Activated CD4-positive, alpha-beta T cell treated with anti-CD3 and anti-CD28 coated beads, Interleukin-2, amount 10 ng/mL, durations not matched to agents 24 days and 14 days (primary cell): ENCODE measurements around the gene MMP14. TPM values are rescaled to one million over a fixed set of nuclear protein-coding genes. Genes with fewer than 3 reads are reported as not detected.
"Not testable (repeated sequence)": the region's sequence is repeated elsewhere in the genome, so short reads cannot be mapped to it uniquely, and the experiment has no call there.

Experiments
- DNase-seq: peaks from one replicate; pipeline ENCODE4 v3.0.0; 2022
- H3K27ac Mint-ChIP-seq: one replicate; pipeline ENCODE4 v1.8.0; 2022; ENCODE audit warnings: mild to moderate bottlenecking, mixed read lengths
- H3K27me3 Mint-ChIP-seq: one replicate; pipeline ENCODE4 v1.8.0; 2022; ENCODE audit warnings: mixed read lengths
- H3K36me3 Mint-ChIP-seq: one replicate; pipeline ENCODE4 v1.8.0; 2022; ENCODE audit warnings: low read depth, mild to moderate bottlenecking, mixed read lengths
- H3K4me1 Mint-ChIP-seq: one replicate; pipeline ENCODE4 v1.8.0; 2021; ENCODE audit warnings: mixed read lengths
- H3K4me3 Mint-ChIP-seq: one replicate; pipeline ENCODE4 v1.8.0; 2022; ENCODE audit warnings: mild to moderate bottlenecking, moderate library complexity, mixed read lengths
- H3K9me3 Mint-ChIP-seq: one replicate; pipeline ENCODE4 v1.8.0; 2021; ENCODE audit warnings: mixed read lengths
- intact Hi-C: fragments of 100-400 bp; cut with micrococcal nuclease; formaldehyde crosslinking; loops from one replicate; pipeline ENCODE4 v1.15.1; 2023
- total RNA-seq: library from RNA; stranded (reverse); gene quantifications from 2 replicates; pipeline ENCODE4 v1.2.3, GENCODE V29; 2022

MMP14 gene
- total RNA-seq, 1 donor from 2014 or later: 3.2 TPM

DNA sequence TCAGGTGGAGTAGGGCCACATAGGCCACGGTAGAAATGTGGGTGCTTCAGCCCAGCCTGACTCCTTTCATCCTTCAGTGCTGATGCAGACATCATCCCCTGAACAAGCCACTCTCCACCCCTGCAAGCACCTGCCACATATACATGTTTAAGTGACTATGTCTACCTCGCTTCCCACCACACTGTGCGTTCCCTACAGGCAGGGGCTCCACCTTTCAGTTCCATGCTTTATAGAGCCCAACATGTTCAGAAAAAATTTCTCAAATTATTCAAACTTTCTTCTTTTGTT, 32.8 kb upstream of the MMP14 start:
- no peaks in the 10 kb centered on the region for H3K9me3 Mint-ChIP-seq
- no peak for DNase-seq
- H3K36me3 Mint-ChIP-seq: no peaks in the 10 kb centered on the region
- intact Hi-C loops: no loop called here
- peaks cover 27% of the 10 kb centered on the region for H3K27me3 Mint-ChIP-seq
- H3K4me3 Mint-ChIP-seq: no peak overlapping the region
- no peak overlapping the region for H3K27ac Mint-ChIP-seq
- no peaks in the 10 kb centered on the region for H3K4me1 Mint-ChIP-seq

DNA sequence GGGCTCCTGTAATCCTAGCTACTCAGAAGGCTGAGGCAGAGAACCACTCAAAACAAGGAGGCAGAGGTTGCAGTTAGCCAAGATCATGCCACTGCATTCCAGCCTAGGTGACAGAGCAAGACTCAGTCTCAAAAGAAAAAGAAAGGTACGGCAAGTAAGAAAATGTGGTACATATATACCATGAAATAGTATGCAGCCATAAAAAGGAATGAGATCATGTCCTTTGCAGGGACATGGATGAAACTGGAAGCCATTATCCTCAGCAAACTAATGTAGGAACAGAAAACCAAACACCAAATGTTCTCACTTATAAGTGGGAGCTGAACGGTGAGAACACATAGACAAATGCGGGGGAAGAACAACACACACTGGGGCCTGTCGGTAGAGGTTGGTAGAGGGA, 31.1 kb upstream of the MMP14 start:
- H3K27me3 Mint-ChIP-seq: peaks cover 18% of the 10 kb centered on the region
- not testable (repeated sequence) for H3K4me3 Mint-ChIP-seq, H3K36me3 Mint-ChIP-seq

DNA sequence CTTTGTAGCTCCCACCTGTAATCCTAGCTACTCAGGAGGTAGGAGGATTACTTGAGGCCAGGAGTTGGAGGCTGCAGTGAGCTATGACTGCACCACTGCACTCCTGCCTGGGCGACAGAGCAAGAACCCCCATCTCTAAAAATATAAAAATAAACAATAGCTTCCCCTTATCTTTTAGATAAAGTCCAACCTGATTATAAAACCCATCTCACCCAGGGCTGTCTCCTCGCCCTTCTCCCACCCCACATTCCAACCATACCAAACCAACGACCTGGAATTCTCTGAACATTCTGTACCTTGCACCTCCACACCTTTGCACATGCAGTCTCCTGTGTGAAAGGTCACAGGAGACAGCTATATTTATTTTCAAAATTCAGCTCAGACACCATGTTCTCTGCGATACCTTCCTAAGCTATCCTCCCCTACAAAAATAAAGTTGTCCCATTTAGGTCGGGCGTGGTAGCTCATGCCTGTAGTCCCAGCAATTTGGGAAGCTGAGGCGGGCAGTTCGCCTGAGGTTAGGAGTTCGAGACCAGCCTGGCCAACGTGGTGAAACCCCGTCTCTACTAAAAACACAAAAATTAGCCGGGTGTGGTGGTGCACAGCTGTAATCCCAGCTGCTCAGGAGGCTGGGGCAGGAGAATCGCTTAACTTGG, 28.8 kb upstream of the MMP14 start:
- intact Hi-C loops: no loop called here
- no peak for DNase-seq
- H3K36me3 Mint-ChIP-seq: no peaks in the 10 kb centered on the region
- H3K27me3 Mint-ChIP-seq: peaks cover 15% of the 10 kb centered on the region
- no peak overlapping the region for H3K4me3 Mint-ChIP-seq
- no peak overlapping the region for H3K27ac Mint-ChIP-seq
- H3K4me1 Mint-ChIP-seq: peaks cover 3% of the 10 kb centered on the region
- H3K9me3 Mint-ChIP-seq: no peaks in the 10 kb centered on the region

More for the DNA sequence above, 31.1 kb upstream of the MMP14 start:
- DNase-seq, intact Hi-C loops, H3K9me3 Mint-ChIP-seq, H3K4me1 Mint-ChIP-seq, H3K27ac Mint-ChIP-seq: not testable (repeated sequence)

DNA sequence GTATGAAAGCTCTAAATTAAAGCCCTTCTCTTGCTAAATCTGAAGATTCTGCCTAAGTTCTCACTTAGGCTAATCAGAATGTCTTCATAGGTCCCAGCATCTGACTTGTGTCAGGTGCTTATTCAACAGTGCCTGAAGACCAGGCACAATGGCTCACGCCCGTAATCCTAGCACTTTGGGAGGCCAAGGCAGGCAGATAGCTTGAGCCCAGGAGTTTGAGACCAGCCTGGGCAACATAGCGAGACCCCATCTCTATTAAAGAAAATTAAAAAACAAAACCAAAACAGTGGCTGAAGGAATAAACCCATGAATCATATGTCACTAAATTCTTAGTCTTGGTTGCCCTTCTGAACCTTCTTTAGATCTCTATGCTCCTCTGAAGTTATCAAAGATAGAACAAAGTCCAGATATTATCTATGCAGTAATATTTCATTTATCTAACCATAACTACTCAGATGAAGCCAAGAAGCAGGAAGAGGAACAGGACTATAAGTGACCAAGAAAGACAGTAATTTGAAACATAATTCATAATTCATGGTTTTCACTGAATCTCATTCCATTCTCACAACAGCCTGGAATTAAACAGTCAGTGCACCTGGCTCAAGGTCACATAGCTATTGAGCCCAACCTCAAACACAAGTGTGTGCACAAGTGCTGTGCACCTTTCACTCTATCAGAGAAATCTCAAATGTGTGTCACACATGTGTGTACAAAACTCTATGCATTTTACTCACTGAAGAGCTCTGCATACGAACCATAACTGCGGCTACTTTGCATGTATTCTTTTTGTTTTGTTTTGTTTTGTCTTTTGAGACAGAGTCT, 27.8 kb upstream of the MMP14 start:
- intact Hi-C loops: no loop called here

DNA sequence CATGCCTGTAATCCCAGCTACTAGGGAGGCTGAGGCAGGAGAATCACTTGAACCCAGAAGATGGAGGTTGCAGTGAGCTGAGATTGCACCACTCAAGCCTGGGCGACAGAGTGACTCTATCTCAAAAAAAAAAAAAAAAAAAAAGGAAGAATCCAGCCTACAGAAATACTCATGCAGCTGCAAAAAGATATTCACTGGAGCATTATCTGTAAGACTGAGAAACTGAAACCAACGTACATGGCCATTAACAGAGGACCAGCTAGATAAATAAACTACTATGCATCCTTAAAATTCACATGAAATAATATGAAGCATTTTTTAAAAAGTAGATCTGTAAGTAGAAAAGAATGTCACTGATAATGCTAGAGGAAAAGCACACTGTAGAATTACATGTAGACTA, 24.7 kb upstream of the MMP14 start:
- Mint-ChIP-seq H3K36me3 (no peaks in the 10 kb centered on the region), H3K27ac (no peak overlapping the region), H3K9me3 (no peaks in the 10 kb centered on the region), H3K4me1 (peaks cover 11% of the 10 kb centered on the region), H3K4me3 (no peak overlapping the region), H3K27me3 (peaks cover 1% of the 10 kb centered on the region)
- intact Hi-C loops: no loop called here
- no peak for DNase-seq

More for the DNA sequence above, 27.8 kb upstream of the MMP14 start:
- H3K27me3 Mint-ChIP-seq: peaks cover 8% of the 10 kb centered on the region
- H3K36me3 Mint-ChIP-seq: no peaks in the 10 kb centered on the region
- H3K4me3 Mint-ChIP-seq: no peak overlapping the region
- no peaks in the 10 kb centered on the region for H3K9me3 Mint-ChIP-seq
- H3K4me1 Mint-ChIP-seq: peaks cover 3% of the 10 kb centered on the region
- no peak for DNase-seq
- no peak overlapping the region for H3K27ac Mint-ChIP-seq

DNA sequence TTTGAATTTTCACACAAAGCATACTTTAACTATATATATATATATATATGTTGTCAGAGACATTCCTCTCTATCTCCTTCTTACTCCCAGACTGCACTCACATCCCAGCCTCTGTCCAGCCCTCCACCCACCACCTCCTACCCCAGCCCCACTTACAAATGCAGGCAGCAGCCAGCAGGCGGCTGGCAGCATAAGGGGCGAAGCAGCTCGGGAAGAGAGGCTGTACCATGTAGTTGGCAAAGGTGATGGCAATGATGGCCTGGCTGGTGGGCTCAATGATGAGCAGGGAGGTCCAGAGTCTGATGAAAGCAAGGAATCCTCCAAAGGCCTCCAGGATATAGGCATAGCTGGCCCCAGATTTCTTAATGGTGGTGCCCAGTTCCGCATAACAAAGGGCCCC, 23.6 kb upstream of the MMP14 start:
- Mint-ChIP-seq H3K4me3 (no peak overlapping the region), H3K27ac (no peak overlapping the region), H3K4me1 (peaks cover 11% of the 10 kb centered on the region), H3K27me3 (peaks cover 1% of the 10 kb centered on the region), H3K9me3 (no peaks in the 10 kb centered on the region), H3K36me3 (no peaks in the 10 kb centered on the region)
- intact Hi-C loops: no loop called here
- DNase-seq: no peak

DNA sequence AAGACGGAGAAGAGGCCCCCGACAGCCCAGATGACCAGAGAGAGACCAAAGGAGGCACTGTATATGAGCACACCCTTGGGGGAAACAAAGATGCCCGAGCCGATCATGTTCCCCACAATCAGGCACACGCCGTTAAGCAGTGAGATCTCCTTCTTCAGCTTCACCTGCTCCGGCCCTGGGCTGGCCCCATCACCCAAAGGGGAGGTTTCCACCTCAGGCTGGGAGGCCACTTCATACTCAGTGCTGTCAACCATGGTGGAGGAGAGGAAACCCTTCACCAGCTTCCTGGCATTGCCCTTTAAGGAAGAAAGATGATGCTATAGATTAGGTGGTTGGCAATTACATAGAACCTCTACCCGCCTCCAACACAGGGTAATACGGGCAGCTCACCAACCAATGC, 23.2 kb upstream of the MMP14 start:
- Mint-ChIP-seq H3K27me3 (peaks cover 1% of the 10 kb centered on the region), H3K9me3 (no peaks in the 10 kb centered on the region), H3K4me3 (no peak overlapping the region), H3K4me1 (peaks cover 13% of the 10 kb centered on the region), H3K36me3 (no peaks in the 10 kb centered on the region), H3K27ac (no peak overlapping the region)
- intact Hi-C loops: no loop called here
- no peak for DNase-seq

DNA sequence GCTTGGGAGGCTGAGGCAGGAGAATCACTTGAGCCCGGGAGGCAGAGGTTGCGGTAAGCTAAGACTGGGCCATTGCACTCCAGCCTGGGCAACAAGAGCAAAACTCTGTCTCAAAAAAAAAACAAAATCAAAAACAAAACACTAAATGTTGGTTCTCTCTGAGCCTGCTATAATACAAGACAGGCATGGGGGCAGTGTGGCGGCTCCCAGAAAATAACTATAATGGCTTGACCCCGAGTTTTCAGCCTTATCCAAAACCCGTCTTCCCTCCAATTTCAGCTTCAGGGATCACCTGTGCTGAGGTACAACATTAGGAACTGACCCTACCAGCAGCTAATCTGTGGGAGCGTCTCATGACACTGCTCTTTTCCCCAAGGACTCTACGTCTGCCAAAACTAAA, 22.0 kb upstream of the MMP14 start:
- H3K9me3 Mint-ChIP-seq: no peaks in the 10 kb centered on the region
- peaks cover 1% of the 10 kb centered on the region for H3K27me3 Mint-ChIP-seq
- intact Hi-C loops: no loop called here
- no peak overlapping the region for H3K4me3 Mint-ChIP-seq
- H3K36me3 Mint-ChIP-seq: no peaks in the 10 kb centered on the region
- H3K4me1 Mint-ChIP-seq: peaks cover 20% of the 10 kb centered on the region
- H3K27ac Mint-ChIP-seq: no peak overlapping the region
- DNase-seq: no peak

DNA sequence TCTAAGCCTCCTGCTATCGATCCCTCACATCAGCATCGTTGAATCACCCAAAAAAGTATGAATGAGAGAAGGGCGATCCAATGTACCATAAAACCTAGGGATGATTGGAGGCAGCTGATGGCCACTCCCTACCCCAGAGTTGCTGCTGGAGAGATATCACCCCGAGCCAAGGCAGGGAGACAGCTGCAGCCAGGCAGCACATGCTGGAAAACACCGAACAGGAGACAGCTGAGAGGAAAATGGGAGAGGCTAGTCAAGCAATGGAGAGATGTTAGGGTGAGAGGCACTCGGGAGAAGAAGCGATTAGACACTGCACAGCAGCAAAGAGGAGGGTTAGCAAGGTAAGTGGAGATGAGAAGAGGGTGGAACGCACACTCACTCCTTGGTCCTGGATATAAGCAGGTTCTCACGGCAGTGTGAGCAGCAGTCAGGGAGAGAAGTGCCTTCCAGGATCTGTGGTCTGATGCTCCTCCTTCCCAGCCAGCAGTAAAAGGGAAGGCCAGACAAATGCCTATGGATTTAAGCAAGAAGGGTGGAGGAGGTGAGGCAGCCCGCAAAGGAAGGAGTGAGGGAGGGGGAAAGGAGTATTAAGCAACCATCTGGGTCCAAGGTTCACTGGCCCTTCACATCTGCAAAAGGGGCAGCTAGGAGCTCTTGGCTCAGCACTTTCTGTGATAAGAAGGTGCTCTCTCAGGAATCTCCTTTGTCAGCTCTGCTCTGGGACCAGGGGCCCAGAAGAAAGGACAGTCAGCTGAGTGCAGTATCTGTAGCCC, 21.3 kb upstream of the MMP14 start, which contains the start of gene SLC7A7:
TSS of gene SLC7A7 (minus strand) at position 495 of the 773 bp plus-strand sequence. CDS start 2,037 bp downstream, outside the sequence.
- Mint-ChIP-seq H3K4me3 (no peak within 1 kb of the TSS), H3K9me3 (no peaks in the 10 kb centered on the region), H3K27me3 (peaks cover 1% of the 10 kb centered on the region), H3K27ac (no peak within 1 kb of the TSS), H3K36me3 (no peaks in the 10 kb centered on the region), H3K4me1 (peaks cover 27% of the 10 kb centered on the region)
- DNase-seq: no peak
- intact Hi-C loops: no loop called here

DNA sequence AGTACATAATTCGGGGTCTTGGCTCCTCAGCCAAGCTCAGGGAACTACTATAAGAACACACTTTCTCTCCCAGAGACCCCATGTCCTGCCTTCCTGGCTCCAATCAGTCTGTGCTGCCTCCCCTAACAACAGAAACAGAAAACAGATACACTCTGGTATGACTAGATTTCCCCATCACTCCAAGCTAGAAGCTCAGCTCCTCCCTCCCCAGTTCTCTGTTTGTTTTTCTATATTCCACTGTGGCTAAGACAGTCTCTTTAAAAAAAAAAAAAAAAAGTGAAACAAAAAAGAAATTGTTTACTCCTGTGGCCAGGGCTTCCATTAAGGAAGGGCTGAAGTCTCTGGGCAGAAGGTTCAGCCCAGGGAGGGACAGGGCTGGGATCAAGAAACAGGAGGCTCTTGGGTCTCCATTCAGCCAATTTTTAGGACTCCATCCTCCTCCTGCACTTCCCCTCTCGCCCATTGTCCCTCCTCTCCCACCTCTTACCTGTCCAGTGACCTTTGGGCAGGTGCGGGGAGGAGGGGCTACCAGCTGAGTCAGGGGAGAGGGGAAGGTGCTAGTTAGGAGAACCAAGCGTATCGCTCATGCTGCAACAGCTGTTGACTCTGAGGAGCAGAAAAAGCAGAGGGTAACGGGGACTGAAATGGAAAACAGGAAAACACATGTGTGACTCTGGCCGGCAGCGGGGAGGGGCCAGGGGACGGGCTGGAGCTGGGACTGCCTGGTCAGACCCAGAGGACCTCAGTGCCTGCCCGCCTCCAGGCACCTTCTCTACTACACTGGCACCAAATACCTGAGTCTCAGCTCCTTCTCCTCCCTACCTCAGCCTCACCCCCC, 17.0 kb upstream of the MMP14 start:
- DNase-seq: peak; percentile 67
- Mint-ChIP-seq H3K4me3 (no peak overlapping the region), H3K4me1 (peaks cover 32% of the 10 kb centered on the region), H3K27ac (peak overlapping the region; percentile 80), H3K36me3 (no peaks in the 10 kb centered on the region), H3K27me3 (peaks cover 9% of the 10 kb centered on the region), H3K9me3 (no peaks in the 10 kb centered on the region)
- intact Hi-C loops: no loop called here

DNA sequence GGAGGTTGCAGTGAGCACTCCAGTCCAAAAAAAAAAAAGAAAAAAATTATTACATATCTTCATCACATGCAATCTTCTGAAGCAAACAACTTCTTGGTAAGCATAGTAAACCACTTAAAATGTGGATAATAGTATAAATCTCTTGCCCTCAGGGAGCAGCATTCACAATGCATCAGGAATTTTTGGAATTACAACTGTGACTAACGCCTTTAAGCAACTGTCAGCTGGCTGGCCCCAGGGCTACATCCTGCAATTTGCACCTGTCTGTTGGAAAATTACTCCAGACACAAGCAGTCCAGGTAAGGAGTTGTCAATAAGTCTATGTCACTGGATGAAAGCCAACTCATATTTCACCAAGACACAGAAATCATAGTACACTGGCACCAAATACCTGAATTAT, 15.7 kb upstream of the MMP14 start:
- Mint-ChIP-seq H3K4me3 (no peak overlapping the region), H3K4me1 (peaks cover 36% of the 10 kb centered on the region), H3K27ac (no peak overlapping the region), H3K9me3 (no peaks in the 10 kb centered on the region), H3K36me3 (no peaks in the 10 kb centered on the region), H3K27me3 (peaks cover 9% of the 10 kb centered on the region)
- intact Hi-C loops: loop anchor here (5.0 kb wide), 2 partner anchors 82 to 162 kb away; partner anchors contain the start of gene AJUBA
- no peak for DNase-seq

DNA sequence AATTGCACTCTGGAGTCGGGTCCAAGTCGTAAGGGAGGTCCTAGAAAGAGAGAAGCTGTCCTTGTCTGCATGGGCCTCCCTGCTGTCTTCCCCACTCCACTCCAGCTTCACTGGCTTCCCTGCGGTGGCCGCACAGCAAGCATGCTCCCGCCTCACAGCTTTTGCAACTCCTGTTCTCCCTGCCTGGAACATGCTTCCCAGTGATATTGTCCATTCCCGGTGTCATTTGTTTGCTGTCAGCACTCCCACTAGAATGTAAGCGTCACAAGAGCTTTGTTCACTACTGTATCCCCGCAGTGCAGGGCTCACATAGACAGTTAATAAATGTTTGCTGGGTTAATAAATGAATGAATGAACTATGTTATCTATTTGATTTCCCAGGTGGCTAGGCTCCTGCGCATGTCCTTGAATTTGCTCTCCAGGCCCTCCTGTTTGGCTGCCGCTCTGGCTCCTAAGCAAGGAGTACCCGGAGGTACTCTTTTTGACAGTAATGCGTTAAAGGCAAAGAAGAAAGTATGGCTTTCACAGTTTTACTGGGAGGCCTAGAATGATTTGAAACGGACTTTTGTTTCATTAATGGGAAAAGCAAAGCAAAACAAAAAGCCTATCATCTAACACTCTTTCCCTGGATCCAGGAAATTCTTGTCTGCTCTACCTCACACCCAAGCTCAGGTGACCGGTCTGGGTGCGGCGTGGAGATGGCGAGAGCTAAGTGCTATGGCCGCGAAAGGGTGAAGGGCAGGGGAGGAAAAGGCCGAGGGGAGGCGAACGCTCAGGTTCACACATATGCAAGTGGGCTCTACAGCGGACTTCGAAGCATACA, 15.0 kb upstream of the MMP14 start:
- DNase-seq: no peak
- H3K27ac Mint-ChIP-seq: no peak overlapping the region
- H3K36me3 Mint-ChIP-seq: no peaks in the 10 kb centered on the region
- peak overlapping the region; percentile 17 for H3K4me3 Mint-ChIP-seq
- intact Hi-C loops: loop anchor here (5.0 kb wide), 2 partner anchors 81 to 161 kb away; partner anchors contain the start of gene AJUBA
- peaks cover 9% of the 10 kb centered on the region for H3K27me3 Mint-ChIP-seq
- peaks cover 33% of the 10 kb centered on the region for H3K4me1 Mint-ChIP-seq
- H3K9me3 Mint-ChIP-seq: no peaks in the 10 kb centered on the region
